Neural cell (in vitro differentiated cells): ENCODE data around the gene AARSD1.
"Not testable (repeated sequence)": the region's sequence is repeated elsewhere in the genome, so short reads cannot be mapped to it uniquely, and the experiment has no call there.

Experiments used
- EZH2 ChIP-seq: fragments of 200-600, 300-800 bp; shearing (Covaris generic), sonication (generic); IDR thresholded peaks from 2 replicates; pipeline ENCODE4 v1.6.1; 2014; ENCODE audit warnings: antibody characterized with exemption, low read length, borderline replicate concordance, mild to moderate bottlenecking; ENCODE audit not compliant: insufficient read depth, poor library complexity, severe bottlenecking
- MXI1 ChIP-seq: fragments of 450-650 bp; conservative IDR thresholded peaks from 2 replicates; pipeline ENCODE4 v1.6.1; 2014; ENCODE audit warnings: antibody characterized with exemption, mild to moderate bottlenecking; ENCODE audit not compliant: poor library complexity, severe bottlenecking
- POLR2AphosphoS5 ChIP-seq: IDR thresholded peaks from 2 replicates; pipeline ENCODE4 v1.6.1; 2012
- RAD21 ChIP-seq: fragments of 450-650 bp; conservative IDR thresholded peaks from 2 replicates; pipeline ENCODE4 v1.6.1; 2014; ENCODE audit warnings: antibody characterized with exemption, mild to moderate bottlenecking, moderate library complexity
- SMC3 ChIP-seq: fragments of 450-650 bp; conservative IDR thresholded peaks from 2 replicates; pipeline ENCODE4 v1.6.1; 2014; ENCODE audit warnings: antibody characterized with exemption, mild to moderate bottlenecking, moderate library complexity; ENCODE audit not compliant: poor library complexity
- TAF1 ChIP-seq: IDR thresholded peaks from 2 replicates; pipeline ENCODE4 v1.6.1; 2012; ENCODE audit warnings: low read depth
- TF ChIP-seq, protein P1 (sequence below): fragments of 450-650 bp; IDR thresholded peaks from 2 replicates; pipeline ENCODE4 v1.5.1; 2014; ENCODE audit warnings: antibody characterized with exemption, mild to moderate bottlenecking, moderate library complexity; ENCODE audit not compliant: poor library complexity, severe bottlenecking
- TF ChIP-seq, protein P2 (sequence below): IDR thresholded peaks from 2 replicates; pipeline ENCODE4 v1.6.1; 2012; ENCODE audit warnings: borderline replicate concordance

DNA sequence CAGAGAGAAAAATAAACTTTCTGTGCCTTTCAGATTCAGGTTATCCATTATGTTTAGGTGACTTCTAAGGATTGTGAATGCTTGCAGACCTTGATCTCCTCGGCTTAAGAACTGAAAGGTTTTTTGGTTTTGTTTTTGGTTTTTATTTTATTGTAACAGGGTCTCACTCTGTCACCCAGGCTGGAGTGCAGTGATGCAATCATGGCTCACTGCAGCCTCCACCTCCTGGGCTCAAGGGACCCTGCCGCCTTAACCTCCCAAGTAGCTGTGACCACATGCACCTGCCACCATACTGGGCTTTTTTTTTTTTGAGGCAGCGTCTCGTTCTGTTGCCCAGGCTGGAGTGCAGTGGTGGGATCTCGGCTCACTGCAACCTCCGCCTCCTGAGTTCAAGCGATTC is 40.8 kb downstream of the AARSD1 start:
- TF ChIP-seq, protein P1, sequence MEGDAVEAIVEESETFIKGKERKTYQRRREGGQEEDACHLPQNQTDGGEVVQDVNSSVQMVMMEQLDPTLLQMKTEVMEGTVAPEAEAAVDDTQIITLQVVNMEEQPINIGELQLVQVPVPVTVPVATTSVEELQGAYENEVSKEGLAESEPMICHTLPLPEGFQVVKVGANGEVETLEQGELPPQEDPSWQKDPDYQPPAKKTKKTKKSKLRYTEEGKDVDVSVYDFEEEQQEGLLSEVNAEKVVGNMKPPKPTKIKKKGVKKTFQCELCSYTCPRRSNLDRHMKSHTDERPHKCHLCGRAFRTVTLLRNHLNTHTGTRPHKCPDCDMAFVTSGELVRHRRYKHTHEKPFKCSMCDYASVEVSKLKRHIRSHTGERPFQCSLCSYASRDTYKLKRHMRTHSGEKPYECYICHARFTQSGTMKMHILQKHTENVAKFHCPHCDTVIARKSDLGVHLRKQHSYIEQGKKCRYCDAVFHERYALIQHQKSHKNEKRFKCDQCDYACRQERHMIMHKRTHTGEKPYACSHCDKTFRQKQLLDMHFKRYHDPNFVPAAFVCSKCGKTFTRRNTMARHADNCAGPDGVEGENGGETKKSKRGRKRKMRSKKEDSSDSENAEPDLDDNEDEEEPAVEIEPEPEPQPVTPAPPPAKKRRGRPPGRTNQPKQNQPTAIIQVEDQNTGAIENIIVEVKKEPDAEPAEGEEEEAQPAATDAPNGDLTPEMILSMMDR: not testable (repeated sequence)
- not testable (repeated sequence) for TF ChIP-seq EZH2, TAF1, RAD21, SMC3, POLR2AphosphoS5, MXI1
- TF ChIP-seq, protein P2, sequence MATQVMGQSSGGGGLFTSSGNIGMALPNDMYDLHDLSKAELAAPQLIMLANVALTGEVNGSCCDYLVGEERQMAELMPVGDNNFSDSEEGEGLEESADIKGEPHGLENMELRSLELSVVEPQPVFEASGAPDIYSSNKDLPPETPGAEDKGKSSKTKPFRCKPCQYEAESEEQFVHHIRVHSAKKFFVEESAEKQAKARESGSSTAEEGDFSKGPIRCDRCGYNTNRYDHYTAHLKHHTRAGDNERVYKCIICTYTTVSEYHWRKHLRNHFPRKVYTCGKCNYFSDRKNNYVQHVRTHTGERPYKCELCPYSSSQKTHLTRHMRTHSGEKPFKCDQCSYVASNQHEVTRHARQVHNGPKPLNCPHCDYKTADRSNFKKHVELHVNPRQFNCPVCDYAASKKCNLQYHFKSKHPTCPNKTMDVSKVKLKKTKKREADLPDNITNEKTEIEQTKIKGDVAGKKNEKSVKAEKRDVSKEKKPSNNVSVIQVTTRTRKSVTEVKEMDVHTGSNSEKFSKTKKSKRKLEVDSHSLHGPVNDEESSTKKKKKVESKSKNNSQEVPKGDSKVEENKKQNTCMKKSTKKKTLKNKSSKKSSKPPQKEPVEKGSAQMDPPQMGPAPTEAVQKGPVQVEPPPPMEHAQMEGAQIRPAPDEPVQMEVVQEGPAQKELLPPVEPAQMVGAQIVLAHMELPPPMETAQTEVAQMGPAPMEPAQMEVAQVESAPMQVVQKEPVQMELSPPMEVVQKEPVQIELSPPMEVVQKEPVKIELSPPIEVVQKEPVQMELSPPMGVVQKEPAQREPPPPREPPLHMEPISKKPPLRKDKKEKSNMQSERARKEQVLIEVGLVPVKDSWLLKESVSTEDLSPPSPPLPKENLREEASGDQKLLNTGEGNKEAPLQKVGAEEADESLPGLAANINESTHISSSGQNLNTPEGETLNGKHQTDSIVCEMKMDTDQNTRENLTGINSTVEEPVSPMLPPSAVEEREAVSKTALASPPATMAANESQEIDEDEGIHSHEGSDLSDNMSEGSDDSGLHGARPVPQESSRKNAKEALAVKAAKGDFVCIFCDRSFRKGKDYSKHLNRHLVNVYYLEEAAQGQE: not testable (repeated sequence)
